Activated CD4-positive, alpha-beta T cell treated with anti-CD3 and anti-CD28 coated beads, Interleukin-2, amount 10 ng/mL, durations not matched to agents 24 days and 14 days (primary cell): ENCODE results near the gene PRPF38B. TPM values are rescaled to one million over a fixed set of nuclear protein-coding genes. Genes with fewer than 3 reads are reported as not detected.

Experiments
- DNase-seq: peaks from one replicate; pipeline ENCODE4 v3.0.0; 2022
- H3K27ac Mint-ChIP-seq: one replicate; pipeline ENCODE4 v1.8.0; 2022; ENCODE audit warnings: mild to moderate bottlenecking, mixed read lengths
- H3K27me3 Mint-ChIP-seq: one replicate; pipeline ENCODE4 v1.8.0; 2022; ENCODE audit warnings: mixed read lengths
- H3K36me3 Mint-ChIP-seq: one replicate; pipeline ENCODE4 v1.8.0; 2022; ENCODE audit warnings: low read depth, mild to moderate bottlenecking, mixed read lengths
- H3K4me1 Mint-ChIP-seq: one replicate; pipeline ENCODE4 v1.8.0; 2021; ENCODE audit warnings: mixed read lengths
- H3K4me3 Mint-ChIP-seq: one replicate; pipeline ENCODE4 v1.8.0; 2022; ENCODE audit warnings: mild to moderate bottlenecking, moderate library complexity, mixed read lengths
- H3K9me3 Mint-ChIP-seq: one replicate; pipeline ENCODE4 v1.8.0; 2021; ENCODE audit warnings: mixed read lengths
- intact Hi-C: fragments of 100-400 bp; cut with micrococcal nuclease; formaldehyde crosslinking; loops from one replicate; pipeline ENCODE4 v1.15.1; 2023
- total RNA-seq: library from RNA; stranded (reverse); gene quantifications from 2 replicates; pipeline ENCODE4 v1.2.3, GENCODE V29; 2022

The PRPF38B gene
- total RNA-seq, 1 donor from 2014 or later = 89.2 TPM

DNA sequence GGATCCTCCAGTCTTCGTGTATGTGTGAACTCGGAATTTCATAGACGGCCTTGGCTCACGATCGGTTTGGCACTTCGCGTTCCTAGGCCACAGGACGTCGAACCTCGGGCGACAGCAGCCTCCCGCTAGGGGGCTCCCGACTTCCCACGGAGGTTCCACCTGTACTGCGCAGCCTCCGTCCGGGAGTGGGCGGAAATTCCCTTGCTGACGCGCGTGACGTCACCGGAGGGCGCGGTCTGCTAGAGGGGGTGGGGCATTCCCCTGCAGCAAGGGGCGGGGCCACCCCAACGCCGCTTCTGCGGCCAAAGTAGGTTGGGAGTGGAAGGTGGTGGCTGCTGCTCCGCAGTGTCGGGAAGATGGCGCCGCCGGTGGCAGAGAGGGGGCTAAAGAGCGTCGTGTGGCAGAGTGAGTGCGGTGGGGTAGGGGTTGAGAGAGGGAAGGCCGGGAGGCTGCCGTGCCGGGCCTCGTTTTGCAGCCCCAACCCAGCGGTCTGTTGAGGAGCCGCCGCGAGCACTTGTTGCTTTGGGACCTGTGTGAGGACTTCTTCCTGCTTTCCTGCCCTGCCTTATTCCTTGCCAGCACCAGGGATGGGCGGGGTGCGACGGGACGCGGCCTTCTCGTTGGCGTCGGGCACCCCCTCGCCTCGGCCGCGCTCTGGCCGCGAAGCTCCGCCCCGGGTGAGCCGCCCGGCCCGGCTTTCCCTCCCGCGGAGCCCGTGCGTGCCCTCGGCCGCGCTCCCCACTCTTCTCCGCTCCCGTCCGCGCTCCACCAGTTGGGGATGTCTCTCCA, 54.5 kb downstream of the PRPF38B start, which contains the start of gene STXBP3:
TSS of gene STXBP3 (plus strand) at position 293 of the 789 bp plus-strand sequence. CDS start at position 357, 64 bp downstream.
- H3K27ac Mint-ChIP-seq = peak within 1 kb of the TSS; percentile 97

GRCh38 chr1:108747171-108747850, 55.2 kb downstream of the PRPF38B start:
- Mint-ChIP-seq H3K36me3 (peaks cover 16% of the 10 kb centered on the region), H3K27me3 (no peaks in the 10 kb centered on the region), H3K27ac (peak overlapping the region; percentile 97), H3K4me1 (peaks cover 27% of the 10 kb centered on the region), H3K4me3 (peak overlapping the region; percentile 97), H3K9me3 (no peaks in the 10 kb centered on the region)
- peak; percentile 83 for DNase-seq
- intact Hi-C loops = loop anchor here (2.0 to 5.0 kb wide), 7 partner anchors 43 to 365 kb away; partner anchors contain the start of genes CLCC1, ELAPOR1, GPSM2 and HENMT1

More for the DNA sequence above, 54.5 kb downstream of the PRPF38B start, which contains the start of gene STXBP3:
- Mint-ChIP-seq H3K4me3 (peak within 1 kb of the TSS; percentile 97), H3K27me3 (peaks cover 1% of the 10 kb centered on the region), H3K36me3 (peaks cover 16% of the 10 kb centered on the region), H3K4me1 (peaks cover 27% of the 10 kb centered on the region), H3K9me3 (no peaks in the 10 kb centered on the region)
- intact Hi-C loops = loop anchor here (1.0 to 5.0 kb wide), 10 partner anchors 42 to 366 kb away; partner anchors contain the start of genes CLCC1, ELAPOR1, GPSM2 and HENMT1
- DNase-seq = peak; percentile 100

DNA sequence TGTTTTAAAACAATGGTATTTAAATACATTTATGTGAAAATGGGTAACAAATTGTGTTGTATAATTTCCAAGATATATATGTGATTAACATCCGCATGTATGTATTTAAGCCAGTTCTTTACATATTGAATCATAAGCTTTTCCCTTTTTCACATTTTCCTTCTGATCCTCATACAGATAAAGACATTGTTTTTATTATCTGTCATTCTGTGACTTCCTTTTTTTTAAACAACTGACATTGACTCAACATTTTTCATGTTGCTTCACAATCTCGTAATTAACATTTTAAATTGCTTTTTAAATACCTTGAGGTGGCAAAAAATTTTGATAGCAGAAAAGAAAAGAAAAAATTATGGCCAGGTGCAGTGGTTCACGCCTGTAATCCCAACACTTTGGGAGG, 55.8 kb downstream of the PRPF38B start:
- no peak overlapping the region for H3K27ac Mint-ChIP-seq
- peak overlapping the region; percentile 40 for H3K4me3 Mint-ChIP-seq
- H3K9me3 Mint-ChIP-seq = no peaks in the 10 kb centered on the region
- intact Hi-C loops = loop anchor here (2.0 to 5.0 kb wide), 7 partner anchors 43 to 364 kb away; partner anchors contain the start of genes CLCC1, ELAPOR1, GPSM2 and HENMT1
- peaks cover 21% of the 10 kb centered on the region for H3K36me3 Mint-ChIP-seq
- DNase-seq = no peak
- H3K4me1 Mint-ChIP-seq = peaks cover 27% of the 10 kb centered on the region
- no peaks in the 10 kb centered on the region for H3K27me3 Mint-ChIP-seq

- peaks cover 24% of the 10 kb centered on the region for H3K36me3 Mint-ChIP-seq
- H3K4me1 Mint-ChIP-seq = peaks cover 27% of the 10 kb centered on the region
- H3K27ac Mint-ChIP-seq = no peak overlapping the region
Measured at GRCh38 chr1:108749081-108749480, 57.0 kb downstream of the PRPF38B start.

GRCh38 chr1:108750476-108751181, 58.5 kb downstream of the PRPF38B start:
- H3K9me3 Mint-ChIP-seq = no peaks in the 10 kb centered on the region
- DNase-seq = no peak
- H3K4me3 Mint-ChIP-seq = no peak overlapping the region
- H3K36me3 Mint-ChIP-seq = peaks cover 32% of the 10 kb centered on the region
- H3K27me3 Mint-ChIP-seq = no peaks in the 10 kb centered on the region
- no peak overlapping the region for H3K27ac Mint-ChIP-seq
- intact Hi-C loops = no loop called here
- H3K4me1 Mint-ChIP-seq = peaks cover 27% of the 10 kb centered on the region

More at GRCh38 chr1:108749081-108749480, 57.0 kb downstream of the PRPF38B start:
- Mint-ChIP-seq H3K9me3 (no peaks in the 10 kb centered on the region), H3K27me3 (no peaks in the 10 kb centered on the region), H3K4me3 (no peak overlapping the region)
- DNase-seq = no peak
- intact Hi-C loops = loop anchor here (5.0 kb wide), 3 partner anchors 102 to 363 kb away; partner anchors contain the start of genes ELAPOR1 and TMEM167B

Other genes with a start within 250 kb of the PRPF38B start
- gene NBPF6, start 242.0 kb upstream of the PRPF38B start, total RNA-seq = 0.26 and 0.40 TPM in 2 replicates
- 13.4 and 14.0 TPM in 2 replicates for gene EEIG2, start 132.2 kb upstream of the PRPF38B start, total RNA-seq
- gene HENMT1, start 31.2 kb upstream of the PRPF38B start, total RNA-seq = 17.5 and 17.7 TPM in 2 replicates
- not detected in 2 replicates for gene FNDC7, start 20.6 kb downstream of the PRPF38B start, total RNA-seq
- gene STXBP3, start 54.4 kb downstream of the PRPF38B start, total RNA-seq = 41.1 and 48.9 TPM in 2 replicates
- not detected in 2 replicates for gene AKNAD1, start 164.8 kb downstream of the PRPF38B start, total RNA-seq
- 9.7 TPM in 2 replicates for gene GPSM2, start 184.7 kb downstream of the PRPF38B start, total RNA-seq